DND-41 (cell line): ENCODE measurements around the gene TP53.

Experiments
- ATAC-seq: fragments of 200-7000 bp; cut with Tn5 transposase; 3 replicates; pipeline ENCODE4 v1.9.1; 2021; ENCODE audit warnings: low read depth; ENCODE audit not compliant: insufficient read depth
- DNase-seq: peaks from one replicate; pipeline ENCODE4 v3.0.0-alpha.2; 2020
- H2AFZ ChIP-seq: 2 replicates; pipeline ENCODE4 v1.6.0; 2012; ENCODE audit warnings: low read depth, low read length
- H3K27ac ChIP-seq: 2 replicates; pipeline ENCODE4 v1.5.1; 2012; ENCODE audit warnings: low read length, inconsistent platforms
- H3K27me3 ChIP-seq: fragments of 200-600 bp; sonication (generic); 2 replicates; pipeline ENCODE4 v1.6.0; 2012; ENCODE audit warnings: low read length, mild to moderate bottlenecking, inconsistent platforms; ENCODE audit not compliant: insufficient read depth, poor library complexity
- H3K36me3 ChIP-seq: 2 replicates; pipeline ENCODE4 v1.5.1; 2012; ENCODE audit warnings: low read length, inconsistent platforms; ENCODE audit not compliant: insufficient read depth
- H3K4me1 ChIP-seq: 2 replicates; pipeline ENCODE4 v1.5.1; 2012; ENCODE audit warnings: mild to moderate bottlenecking, low read length; ENCODE audit not compliant: insufficient read depth
- H3K4me2 ChIP-seq: 2 replicates; pipeline ENCODE4 v1.6.0; 2012; ENCODE audit warnings: mild to moderate bottlenecking, moderate library complexity, low read length, inconsistent platforms; ENCODE audit not compliant: insufficient read depth
- H3K4me3 ChIP-seq, 2 experiments: fragments of 200-600 bp in 1 of 2; shearing (Covaris generic) in 1 of 2; 2 replicates each; pipeline ENCODE4 v1.5.1; 2012 to 2016; ENCODE audit warnings: inconsistent platforms in 2 of 2, low read length in 2 of 2, mild to moderate bottlenecking in 2 of 2, low read depth in 1 of 2, moderate library complexity in 1 of 2
- H3K79me2 ChIP-seq: 2 replicates; pipeline ENCODE4 v1.6.0; 2012; ENCODE audit warnings: low read length, inconsistent platforms; ENCODE audit not compliant: insufficient read depth
- H3K9ac ChIP-seq: 2 replicates; pipeline ENCODE4 v1.6.0; 2012; ENCODE audit warnings: low read depth, mild to moderate bottlenecking, inconsistent platforms, low read length, moderate library complexity
- H3K9me3 ChIP-seq: 2 replicates; pipeline ENCODE4 v1.5.1; 2012; ENCODE audit warnings: low read length, moderate library complexity, mild to moderate bottlenecking, inconsistent platforms; ENCODE audit not compliant: insufficient read depth, severe bottlenecking
- H4K20me1 ChIP-seq: 2 replicates; pipeline ENCODE4 v1.6.0; 2012; ENCODE audit warnings: low read length; ENCODE audit not compliant: insufficient read depth
- EZH2 ChIP-seq: IDR thresholded peaks from 3 replicates; pipeline ENCODE4 v1.6.1; 2012; ENCODE audit warnings: borderline replicate concordance, low read depth, mild to moderate bottlenecking, moderate library complexity, low read length, inconsistent platforms; ENCODE audit not compliant: severe bottlenecking
- TF ChIP-seq, protein P1 (sequence below): IDR thresholded peaks from 2 replicates; pipeline ENCODE4 v1.5.1; 2012; ENCODE audit warnings: borderline replicate concordance, low read length, moderate library complexity, mild to moderate bottlenecking; ENCODE audit not compliant: poor library complexity, severe bottlenecking; ENCODE audit errors: extremely low read depth

The TP53 gene

GRCh38 chr17:7687908-7688807 lies 868 bp upstream of the TP53 start, which contains the start of gene WRAP53:
WRAP53 (plus strand) TSS chr17:7688477; CDS start chr17:7688649, 172 bp downstream.
- H2AFZ ChIP-seq = peak within 1 kb of the TSS; percentile 96
- no peaks in the 10 kb centered on the region for H3K27me3 ChIP-seq
- H3K36me3 ChIP-seq = peaks cover 34% of the 10 kb centered on the region
- H3K9me3 ChIP-seq = no peaks in the 10 kb centered on the region
- TF ChIP-seq EZH2 = no peak
- TF ChIP-seq, protein P1, sequence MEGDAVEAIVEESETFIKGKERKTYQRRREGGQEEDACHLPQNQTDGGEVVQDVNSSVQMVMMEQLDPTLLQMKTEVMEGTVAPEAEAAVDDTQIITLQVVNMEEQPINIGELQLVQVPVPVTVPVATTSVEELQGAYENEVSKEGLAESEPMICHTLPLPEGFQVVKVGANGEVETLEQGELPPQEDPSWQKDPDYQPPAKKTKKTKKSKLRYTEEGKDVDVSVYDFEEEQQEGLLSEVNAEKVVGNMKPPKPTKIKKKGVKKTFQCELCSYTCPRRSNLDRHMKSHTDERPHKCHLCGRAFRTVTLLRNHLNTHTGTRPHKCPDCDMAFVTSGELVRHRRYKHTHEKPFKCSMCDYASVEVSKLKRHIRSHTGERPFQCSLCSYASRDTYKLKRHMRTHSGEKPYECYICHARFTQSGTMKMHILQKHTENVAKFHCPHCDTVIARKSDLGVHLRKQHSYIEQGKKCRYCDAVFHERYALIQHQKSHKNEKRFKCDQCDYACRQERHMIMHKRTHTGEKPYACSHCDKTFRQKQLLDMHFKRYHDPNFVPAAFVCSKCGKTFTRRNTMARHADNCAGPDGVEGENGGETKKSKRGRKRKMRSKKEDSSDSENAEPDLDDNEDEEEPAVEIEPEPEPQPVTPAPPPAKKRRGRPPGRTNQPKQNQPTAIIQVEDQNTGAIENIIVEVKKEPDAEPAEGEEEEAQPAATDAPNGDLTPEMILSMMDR = peak; percentile 100
- H3K4me2 ChIP-seq = peak within 1 kb of the TSS; percentile 98
- peak within 1 kb of the TSS; percentile 98 for H3K27ac ChIP-seq
- peak; percentile 98 for DNase-seq
- peaks cover 26% of the 10 kb centered on the region for H4K20me1 ChIP-seq
- peak within 1 kb of the TSS; percentile 92 for H3K9ac ChIP-seq
- ATAC-seq = peak; percentile 88
- peaks cover 57% of the 10 kb centered on the region for H3K79me2 ChIP-seq
- H3K4me3 ChIP-seq = peak within 1 kb of the TSS; percentile 78 to 91
- peaks cover 45% of the 10 kb centered on the region for H3K4me1 ChIP-seq

GRCh38 chr17:7686222-7687071 lies 843 bp downstream of the TP53 start:
- Histone ChIP-seq H4K20me1 (peaks cover 31% of the 10 kb centered on the region), H3K9me3 (no peaks in the 10 kb centered on the region), H3K36me3 (peaks cover 34% of the 10 kb centered on the region), H3K27me3 (no peaks in the 10 kb centered on the region), H3K4me1 (peaks cover 45% of the 10 kb centered on the region), H2AFZ (peak overlapping the region; percentile 57), H3K27ac (peak overlapping the region; percentile 98), H3K4me3 (peak overlapping the region; percentile 78 to 91), H3K9ac (peak overlapping the region; percentile 92), H3K4me2 (peak overlapping the region; percentile 98), H3K79me2 (peaks cover 72% of the 10 kb centered on the region)
- ATAC-seq (peak; percentile 49), DNase-seq (peak; percentile 86)
- no peak for TF ChIP-seq EZH2
- TF ChIP-seq, protein P1 = no peak

DNA sequence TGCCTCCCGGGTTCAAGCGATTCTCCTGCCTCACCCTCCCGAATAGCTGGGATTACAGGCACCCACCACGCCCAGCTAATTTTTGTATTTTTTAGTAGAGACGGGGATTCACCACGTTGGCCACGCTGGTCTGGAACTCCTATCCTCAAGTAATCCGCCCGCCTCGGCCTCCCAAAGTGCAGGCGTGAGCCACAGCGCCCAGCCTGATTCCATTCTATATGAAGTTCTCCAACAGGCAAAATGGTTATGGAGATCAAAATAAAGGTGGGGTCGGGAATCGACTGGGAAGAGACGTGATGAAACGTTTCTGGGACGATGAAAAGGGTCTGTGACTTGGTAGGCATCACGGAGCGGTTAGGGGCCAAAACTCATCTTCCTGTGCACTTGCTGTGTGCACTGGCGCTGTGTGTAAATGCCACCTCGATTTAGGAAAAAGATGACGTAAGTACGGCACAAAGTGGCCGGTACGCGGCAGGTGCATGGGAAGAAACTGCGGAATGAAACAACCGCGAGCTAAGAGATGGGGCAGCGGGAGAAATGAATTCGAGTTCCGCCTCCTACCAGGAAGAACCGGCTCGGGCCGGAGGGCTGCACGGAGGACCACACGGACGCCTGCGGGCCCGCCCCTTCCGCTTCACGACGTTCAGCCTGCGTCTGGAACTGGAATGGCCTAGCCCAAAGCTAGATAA lies 1.6 kb downstream of the TP53 start:
- H3K9me3 ChIP-seq = no peaks in the 10 kb centered on the region

More for the DNA sequence above, 1.6 kb downstream of the TP53 start:
- peak overlapping the region; percentile 98 for H3K4me2 ChIP-seq
- no peaks in the 10 kb centered on the region for H3K27me3 ChIP-seq
- H3K9ac ChIP-seq = peak overlapping the region; percentile 92
- H2AFZ ChIP-seq = peak overlapping the region; percentile 69
- H3K79me2 ChIP-seq = peaks cover 78% of the 10 kb centered on the region
- H3K36me3 ChIP-seq = peaks cover 33% of the 10 kb centered on the region
- peak overlapping the region; percentile 78 to 91 for H3K4me3 ChIP-seq
- DNase-seq (peak; percentile 90), ATAC-seq (peak; percentile 60)
- H4K20me1 ChIP-seq = peaks cover 31% of the 10 kb centered on the region
- H3K27ac ChIP-seq = peak overlapping the region; percentile 98
- peaks cover 45% of the 10 kb centered on the region for H3K4me1 ChIP-seq
- no peak for TF ChIP-seq EZH2
- TF ChIP-seq, protein P1 = no peak
